HCT116 (cell line): ENCODE measurements around the gene PCAT7. TPM values are rescaled to one million over a fixed set of nuclear protein-coding genes. Genes with fewer than 3 reads are reported as not detected.
A peak's percentile ranks its signal among the peaks of the same experiment; 100 is the strongest.

Experiments
- ATAC-seq: fragments of 200-7000 bp; cut with Tn5 transposase; 2 replicates; pipeline ENCODE4 v1.9.1; 2020; ENCODE audit warnings: mild to moderate bottlenecking, moderate library complexity
- Bru-seq: library from RNA; stranded (reverse); fragments of 400-500 nt; gene quantifications from one replicate; lab custom pipeline; 2021; lab: Mats Ljungman, UMichigan
- BruChase-seq, 2 experiments: library from RNA; stranded (reverse); fragments of 400-500 nt; gene quantifications; one replicate each; lab custom pipeline; 2021; lab: Mats Ljungman, UMichigan
- BruUV-seq: library from RNA; stranded (reverse); fragments of 400-500 nt; replicated peaks from 2 replicates; lab custom pipeline; 2021; lab: Mats Ljungman, UMichigan
- CTCF ChIA-PET: fragments of 300-600 bp; sonication (Branson Sonifier 250); formaldehyde crosslinking; loops from one replicate; lab custom pipeline; 2021; ENCODE audit warnings: antibody characterized with exemption; lab: Charles Lee
- POLR2A ChIA-PET: fragments of 300-600, 350-600 bp; sonication (Branson Sonifier 250); formaldehyde crosslinking; loops from one replicate; lab custom pipeline; 2021; ENCODE audit warnings: antibody characterized with exemption; lab: Charles Lee
- RAD21 ChIA-PET, 2 experiments: fragments of 300-600 bp; sonication (Branson Sonifier 250); formaldehyde crosslinking; loops; one replicate each; lab custom pipeline; 2023; ENCODE audit warnings: low total read pairs in 2 of 2; ENCODE audit not compliant: uncharacterized antibody in 2 of 2, unreplicated experiment in 2 of 2, low non-redundant PET in 1 of 2; lab: Charles Lee
- DNase-seq: peaks from one replicate; pipeline ENCODE4 v3.0.0-alpha.2; 2010; ENCODE audit warnings: low read depth, low spot score
- H2AFZ ChIP-seq: fragments of 200-600 bp; shearing (Covaris generic), sonication (generic); 2 replicates; pipeline ENCODE4 v1.6.1; 2017; ENCODE audit warnings: low read depth, mixed run types, mixed read lengths, antibody characterized with exemption, low read length; ENCODE audit not compliant: poor library complexity, severe bottlenecking
- H3K27ac ChIP-seq: 2 replicates; pipeline ENCODE4 v1.5.1; 2012; ENCODE audit warnings: low read depth, low read length
- H3K27me3 ChIP-seq: fragments of 200-600 bp; sonication (generic); 2 replicates; pipeline ENCODE4 v1.6.1; 2016; ENCODE audit warnings: mixed run types, low read length, mixed read lengths; ENCODE audit not compliant: insufficient read depth
- H3K36me3 ChIP-seq, 2 experiments: fragments of 200-500 bp in 1 of 2; fragments of 200-600 bp in 1 of 2; sonication (Bioruptor generic) in 1 of 2; sonication (generic) in 1 of 2; 2 replicates each; pipeline versions ENCODE4 v1.5.1 to v1.6.1; 2014 to 2016; ENCODE audit warnings: low read length in 2 of 2, inconsistent platforms in 1 of 2, mixed read lengths in 1 of 2, mixed run types in 1 of 2; ENCODE audit not compliant: insufficient read depth in 2 of 2, control insufficient read depth in 1 of 2
- H3K4me1 ChIP-seq, 2 experiments: fragments of 200-600 bp in 1 of 2; sonication (generic) in 1 of 2; 2 replicates each; pipeline versions ENCODE4 v1.5.1 to v1.6.1; 2012 to 2017; ENCODE audit warnings: low read length in 2 of 2, inconsistent platforms in 1 of 2, mild to moderate bottlenecking in 1 of 2, mixed read lengths in 1 of 2, mixed run types in 1 of 2, moderate library complexity in 1 of 2; ENCODE audit not compliant: insufficient read depth in 2 of 2, control insufficient read depth in 1 of 2
- H3K4me2 ChIP-seq: fragments of 200-600 bp; sonication (generic); 2 replicates; pipeline ENCODE4 v1.6.1; 2017; ENCODE audit warnings: mixed run types, low read length, mixed read lengths
- H3K4me3 ChIP-seq, 2 experiments: fragments of 200-600 bp in 1 of 2; sonication (generic) in 1 of 2; replicated peaks in 1 of 2; 2 replicates each; pipeline ENCODE4 v1.5.1; 2011 to 2016; ENCODE audit warnings: low read length in 2 of 2, control low read depth in 1 of 2, low read depth in 1 of 2, mild to moderate bottlenecking in 1 of 2, mixed read lengths in 1 of 2, mixed run types in 1 of 2
- H3K79me2 ChIP-seq: fragments of 200-600 bp; sonication (generic); 2 replicates; pipeline ENCODE4 v1.6.1; 2017; ENCODE audit warnings: mild to moderate bottlenecking, mixed run types, low read length, moderate library complexity, mixed read lengths; ENCODE audit not compliant: insufficient read depth
- H3K9ac ChIP-seq: fragments of 200-600 bp; sonication (generic); 2 replicates; pipeline ENCODE4 v1.6.1; 2016; ENCODE audit warnings: low read length, mixed read lengths
- H3K9me2 ChIP-seq: fragments of 200-600 bp; sonication (generic), shearing (Covaris generic); 2 replicates; pipeline ENCODE4 v1.6.1; 2017; ENCODE audit warnings: mixed run types, mild to moderate bottlenecking, moderate library complexity; ENCODE audit not compliant: insufficient read depth
- H3K9me3 ChIP-seq, 2 experiments: fragments of 200-500 bp in 1 of 2; fragments of 200-600 bp in 1 of 2; sonication (Bioruptor generic) in 1 of 2; sonication (generic) in 1 of 2; 2 replicates each; pipeline ENCODE4 v1.6.1; 2014 to 2017; ENCODE audit warnings: low read length in 2 of 2, mixed read lengths in 2 of 2, inconsistent platforms in 1 of 2, low read depth in 1 of 2, mild to moderate bottlenecking in 1 of 2, mixed run types in 1 of 2, moderate library complexity in 1 of 2; ENCODE audit not compliant: control insufficient read depth in 1 of 2, insufficient read depth in 1 of 2
- H4K20me1 ChIP-seq: fragments of 200-600 bp; sonication (generic), shearing (Covaris generic); 2 replicates; pipeline ENCODE4 v1.6.1; 2017; ENCODE audit warnings: mixed run types, mild to moderate bottlenecking, moderate library complexity; ENCODE audit not compliant: insufficient read depth
- ATF3 ChIP-seq: IDR thresholded peaks from 2 replicates; pipeline ENCODE4 v1.6.1; 2012
- CBX3 ChIP-seq: IDR thresholded peaks from 2 replicates; pipeline ENCODE4 v1.6.1; 2012; ENCODE audit warnings: low read depth
- CEBPB ChIP-seq: IDR thresholded peaks from 2 replicates; pipeline ENCODE4 v1.6.1; 2012; ENCODE audit warnings: low read depth
- CTCF ChIP-seq, 3 experiments: fragments of 200-600 bp in 1 of 3; sonication (generic) in 1 of 3; IDR thresholded peaks in 2 of 3; conservative IDR thresholded peaks in 1 of 3; 2 replicates each; pipeline ENCODE4 v1.5.1; 2012 to 2017; ENCODE audit warnings: low read depth in 2 of 3, low read length in 2 of 3, antibody characterized with exemption in 1 of 3, borderline replicate concordance in 1 of 3, control low read depth in 1 of 3, mild to moderate bottlenecking in 1 of 3, mixed read lengths in 1 of 3, mixed run types in 1 of 3, moderate library complexity in 1 of 3; ENCODE audit not compliant: insufficient read depth in 1 of 3
- EGR1 ChIP-seq: IDR thresholded peaks from 2 replicates; pipeline ENCODE4 v1.6.1; 2012; ENCODE audit warnings: low read depth
- ELF1 ChIP-seq: IDR thresholded peaks from 2 replicates; pipeline ENCODE4 v1.6.1; 2012; ENCODE audit warnings: low read depth, borderline replicate concordance
- EZH2 ChIP-seq: fragments of 200-600 bp; sonication (generic); IDR thresholded peaks from 2 replicates; pipeline ENCODE4 v1.6.1; 2017; ENCODE audit warnings: antibody characterized with exemption, mixed run types
- FOSL1 ChIP-seq: IDR thresholded peaks from 2 replicates; pipeline ENCODE4 v1.6.1; 2012; ENCODE audit warnings: low read depth
- JUND ChIP-seq: IDR thresholded peaks from 2 replicates; pipeline ENCODE4 v1.6.1; 2012
- POLR2AphosphoS5 ChIP-seq: IDR thresholded peaks from 2 replicates; pipeline ENCODE4 v1.6.1; 2011; ENCODE audit warnings: mild to moderate bottlenecking, low read depth, low read length, moderate library complexity
- REST ChIP-seq: IDR thresholded peaks from 2 replicates; pipeline ENCODE4 v1.6.1; 2012; ENCODE audit warnings: low read depth
- TCF7L2 ChIP-seq: IDR thresholded peaks from 2 replicates; pipeline ENCODE4 v1.7.0; 2011; ENCODE audit warnings: borderline replicate concordance, inconsistent platforms; ENCODE audit not compliant: insufficient read depth, insufficient read length; ENCODE audit errors: extremely low read depth
- YY1 ChIP-seq: IDR thresholded peaks from 2 replicates; pipeline ENCODE4 v1.6.1; 2011; ENCODE audit warnings: low read length, low read depth, moderate library complexity, mild to moderate bottlenecking; ENCODE audit not compliant: insufficient replicate concordance; ENCODE audit errors: extremely low read depth
- ZBTB33 ChIP-seq: IDR thresholded peaks from 2 replicates; pipeline ENCODE4 v1.6.1; 2011; ENCODE audit warnings: mild to moderate bottlenecking, low read length, moderate library complexity; ENCODE audit not compliant: insufficient replicate concordance; ENCODE audit errors: extremely low read depth
- ZFX ChIP-seq: fragments of 450-650 bp; IDR thresholded peaks from 2 replicates; pipeline ENCODE4 v1.6.1; 2017
- intact Hi-C: fragments of 100-400 bp; cut with micrococcal nuclease; formaldehyde crosslinking; loops from 2 replicates; pipeline ENCODE4 v1.10.0; 2022
- long read RNA-seq: library from polyadenylated mRNA; unstranded; transcript quantifications from one replicate; pipeline ENCODE4 v2.0.0, GENCODE V29; 2021; ENCODE audit not compliant: unreplicated experiment
- polyA plus RNA-seq: library from polyadenylated mRNA; unstranded; fragments of >200 nt; gene quantifications from 2 replicates; pipeline ENCODE4 v1.2.1, GENCODE V29; 2012; ENCODE audit warnings: missing spikeins
- total RNA-seq: library from RNA; stranded (reverse); gene quantifications from one replicate; pipeline ENCODE4 v1.2.1, GENCODE V29; 2021; ENCODE audit not compliant: unreplicated experiment

PCAT7 gene
- 3.8 TPM for total RNA-seq
- polyA plus RNA-seq: 1.2 and 1.8 TPM in 2 replicates
- Bru-seq, nascent RNA: percentile 50 among the genes with signal in this experiment
- percentile 56 among the genes with signal in this experiment for BruChase-seq, experiment 1, labeled RNA remaining after a 6-hour chase
- percentile 61 among the genes with signal in this experiment for BruChase-seq, experiment 2, labeled RNA remaining after a 2-hour chase
- long read RNA-seq, partial matches to known transcripts: 0 of 4 reads
- long read RNA-seq, other reads (novel, unspliced or antisense): 3 of 4 reads

GRCh38 chr9:94554439-94555331 is at the start of gene PCAT7:
PCAT7 (plus strand) TSS chr9:94555083.
- peak; percentile 74 for DNase-seq
- Histone ChIP-seq H4K20me1 (no peaks in the 10 kb centered on the region), H3K9me2 (no peaks in the 10 kb centered on the region), H3K27ac (peak within 1 kb of the TSS; percentile 79), H3K4me2 (peak within 1 kb of the TSS; percentile 84), H3K9ac (peak within 1 kb of the TSS; percentile 75), H3K79me2 (0 out of 2 replicates have a peak, but pooled peaks cover 3% of the 10 kb centered on the region), H2AFZ (peak within 1 kb of the TSS; percentile 83), H3K36me3 (0 out of 4 replicates have a peak, but pooled peaks cover 0 to 5% of the 10 kb centered on the region in 2 experiments), H3K27me3 (no peaks in the 10 kb centered on the region), H3K9me3 (no peaks in the 10 kb centered on the region), H3K4me1 (peaks cover 6 to 21% of the 10 kb centered on the region in 2 experiments; a peak in 2 of 4 replicates), H3K4me3 (peak within 1 kb of the TSS; percentile 69 to 80)
- intact Hi-C loops: loop anchor here (10.0 kb wide), 2 partner anchors 580 to 1660 kb away; no protein-coding TSS in a partner anchor
- POLR2A ChIA-PET: interaction anchor here (0.8 to 1.7 kb wide), 8 partner anchors 15 to 124 kb away, joined by 3 to 6 read pairs (median 4); no protein-coding TSS in a partner anchor
- CTCF ChIA-PET: interaction anchor here (0.6 to 1.6 kb wide), 10 partner anchors 18 to 1623 kb away, joined by 3 to 11 read pairs (median 4); no protein-coding TSS in a partner anchor
- BruUV-seq: no TSS peak
- ATAC-seq: peak; percentile 95
- RAD21 ChIA-PET: interaction anchor here (0.7 kb wide), 3 partner anchors 49 to 613 kb away, joined by 3 to 4 read pairs (median 4); no protein-coding TSS in a partner anchor
- TF ChIP-seq POLR2AphosphoS5 (peak; percentile 85), FOSL1 (no peak), EGR1 (no peak), ZFX (no peak), CTCF (IDR thresholded peaks at IDR 0.05 in 2 of 3, conservative IDR thresholded peaks at IDR 0.05 in 1 of 3; ENCODE audit: borderline replicate concordance in 1 of 3, insufficient read depth in 1 of 3, low read depth in 2 of 3, low read length in 2 of 3) (peak; percentile 65 to 84 (median 77)), REST (no peak), ELF1 (no peak), CBX3 (no peak), EZH2 (no peak), YY1 (no peak), CEBPB (no peak), ZBTB33 (no peak), TCF7L2 (no peak), JUND (no peak), ATF3 (no peak)
